KMS-11 (cell line): ENCODE measurements around the gene NUDT16L1.

Source experiments
- H2AFZ ChIP-seq: fragments of 200-600 bp; sonication (generic); 2 replicates; pipeline ENCODE4 v1.6.1; 2016; ENCODE audit warnings: antibody characterized with exemption, mixed run types, low read depth
- H3K27ac ChIP-seq: fragments of 200-600 bp; sonication (generic); 2 replicates; pipeline ENCODE4 v1.6.1; 2016; ENCODE audit warnings: mild to moderate bottlenecking, mixed run types
- H3K27me3 ChIP-seq: fragments of 200-600 bp; sonication (generic); 2 replicates; pipeline ENCODE4 v1.6.1; 2017; ENCODE audit warnings: mild to moderate bottlenecking, low read depth, mixed run types, moderate library complexity; ENCODE audit not compliant: insufficient read depth
- H3K36me3 ChIP-seq: fragments of 200-600 bp; sonication (generic); 2 replicates; pipeline ENCODE4 v1.6.1; 2017; ENCODE audit warnings: mild to moderate bottlenecking, mixed run types; ENCODE audit not compliant: insufficient read depth
- H3K4me1 ChIP-seq: fragments of 200-600 bp; sonication (generic); 2 replicates; pipeline ENCODE4 v1.6.1; 2016; ENCODE audit warnings: mild to moderate bottlenecking, low read depth, mixed run types; ENCODE audit not compliant: poor library complexity, severe bottlenecking
- H3K4me2 ChIP-seq: fragments of 200-600 bp; sonication (generic); 2 replicates; pipeline ENCODE4 v1.7.0; 2016; ENCODE audit warnings: mild to moderate bottlenecking, mixed run types
- H3K4me3 ChIP-seq: fragments of 200-600 bp; sonication (generic); IDR thresholded peaks from 2 replicates; pipeline ENCODE4 v1.6.1; 2017; ENCODE audit warnings: low read depth, low read length, mixed read lengths; ENCODE audit not compliant: insufficient read depth
- H3K79me2 ChIP-seq: fragments of 200-600 bp; sonication (generic); 2 replicates; pipeline ENCODE4 v1.6.1; 2016; ENCODE audit warnings: low read depth, mixed run types; ENCODE audit not compliant: insufficient read depth
- H3K9ac ChIP-seq: fragments of 200-600 bp; sonication (generic); 2 replicates; pipeline ENCODE4 v1.6.1; 2016; ENCODE audit warnings: mild to moderate bottlenecking, mixed run types
- H4K20me1 ChIP-seq: fragments of 200-600 bp; sonication (generic); 2 replicates; pipeline ENCODE4 v1.6.1; 2016; ENCODE audit warnings: mild to moderate bottlenecking, mixed run types; ENCODE audit not compliant: insufficient read depth
- TF ChIP-seq, protein P1 (sequence below): fragments of 200-600 bp; sonication (generic); conservative IDR thresholded peaks from 2 replicates; pipeline ENCODE4 v1.6.1; 2017; ENCODE audit warnings: low read depth, mild to moderate bottlenecking, antibody characterized with exemption, low read length, moderate library complexity, mixed read lengths

The NUDT16L1 gene

DNA sequence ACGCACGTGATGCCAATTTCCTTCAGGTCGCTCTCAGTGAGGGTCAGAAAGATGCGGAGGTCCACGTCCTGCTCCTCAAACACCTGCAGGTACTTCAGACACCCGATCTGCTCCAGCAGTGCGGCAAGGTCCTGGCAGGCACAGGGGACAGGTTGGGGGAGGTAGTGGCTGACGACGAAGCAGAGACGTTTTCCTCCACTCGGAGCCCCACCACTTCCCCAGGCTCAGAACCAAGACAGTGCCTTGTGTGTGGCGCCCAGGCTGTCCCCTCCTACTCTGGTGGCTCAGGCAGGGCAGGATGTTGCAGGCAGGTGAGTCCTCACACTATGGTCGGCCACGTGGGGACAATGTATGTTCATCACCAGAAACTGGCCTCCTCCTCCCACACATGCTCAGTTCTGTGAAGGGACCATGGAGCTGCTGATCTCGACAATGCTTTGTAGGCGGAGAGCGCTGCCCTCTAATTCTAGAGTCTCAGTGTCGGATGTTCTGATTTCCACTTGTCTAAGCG, 5.7 kb downstream of the NUDT16L1 start:
- no peak overlapping the region for H2AFZ ChIP-seq
- no peak overlapping the region for H3K9ac ChIP-seq
- H3K4me3 ChIP-seq: no peak overlapping the region
- H3K4me2 ChIP-seq: no peak overlapping the region
- H4K20me1 ChIP-seq: no peaks in the 10 kb centered on the region
- peaks cover 4% of the 10 kb centered on the region for H3K4me1 ChIP-seq
- no peak overlapping the region for H3K27ac ChIP-seq
- H3K79me2 ChIP-seq: 0 out of 2 replicates have a peak, but pooled peaks cover 2% of the 10 kb centered on the region
- peaks cover 4% of the 10 kb centered on the region; the same call in 1 of the 2 replicates for H3K36me3 ChIP-seq
- H3K27me3 ChIP-seq: no peaks in the 10 kb centered on the region
- TF ChIP-seq, protein P1, sequence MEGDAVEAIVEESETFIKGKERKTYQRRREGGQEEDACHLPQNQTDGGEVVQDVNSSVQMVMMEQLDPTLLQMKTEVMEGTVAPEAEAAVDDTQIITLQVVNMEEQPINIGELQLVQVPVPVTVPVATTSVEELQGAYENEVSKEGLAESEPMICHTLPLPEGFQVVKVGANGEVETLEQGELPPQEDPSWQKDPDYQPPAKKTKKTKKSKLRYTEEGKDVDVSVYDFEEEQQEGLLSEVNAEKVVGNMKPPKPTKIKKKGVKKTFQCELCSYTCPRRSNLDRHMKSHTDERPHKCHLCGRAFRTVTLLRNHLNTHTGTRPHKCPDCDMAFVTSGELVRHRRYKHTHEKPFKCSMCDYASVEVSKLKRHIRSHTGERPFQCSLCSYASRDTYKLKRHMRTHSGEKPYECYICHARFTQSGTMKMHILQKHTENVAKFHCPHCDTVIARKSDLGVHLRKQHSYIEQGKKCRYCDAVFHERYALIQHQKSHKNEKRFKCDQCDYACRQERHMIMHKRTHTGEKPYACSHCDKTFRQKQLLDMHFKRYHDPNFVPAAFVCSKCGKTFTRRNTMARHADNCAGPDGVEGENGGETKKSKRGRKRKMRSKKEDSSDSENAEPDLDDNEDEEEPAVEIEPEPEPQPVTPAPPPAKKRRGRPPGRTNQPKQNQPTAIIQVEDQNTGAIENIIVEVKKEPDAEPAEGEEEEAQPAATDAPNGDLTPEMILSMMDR: no peak

GRCh38 chr16:4700380-4700996, 7.1 kb downstream of the NUDT16L1 start:
- H3K4me3 ChIP-seq: no peak overlapping the region
- no peaks in the 10 kb centered on the region for H3K27me3 ChIP-seq
- H3K79me2 ChIP-seq: no peaks in the 10 kb centered on the region
- H3K36me3 ChIP-seq: peaks cover 4% of the 10 kb centered on the region; the same call in 1 of the 2 replicates
- no peaks in the 10 kb centered on the region for H4K20me1 ChIP-seq
- TF ChIP-seq, protein P1: no peak
- no peak overlapping the region for H3K27ac ChIP-seq
- no peak overlapping the region for H2AFZ ChIP-seq
- H3K9ac ChIP-seq: no peak overlapping the region
- no peak overlapping the region for H3K4me2 ChIP-seq
- H3K4me1 ChIP-seq: no peaks in the 10 kb centered on the region

- Histone ChIP-seq H3K27ac (no peak overlapping the region), H3K36me3 (peaks cover 2% of the 10 kb centered on the region; the same call in 1 of the 2 replicates), H3K9ac (no peak overlapping the region)
Measured at GRCh38 chr16:4700997-4701743, 7.8 kb downstream of the NUDT16L1 start.

GRCh38 chr16:4701791-4702465, 8.6 kb downstream of the NUDT16L1 start:
- Histone ChIP-seq H3K9ac (no peak overlapping the region), H3K4me1 (no peaks in the 10 kb centered on the region), H3K4me3 (no peak overlapping the region), H3K79me2 (no peaks in the 10 kb centered on the region), H3K36me3 (no peaks in the 10 kb centered on the region), H3K27ac (no peak overlapping the region), H3K27me3 (no peaks in the 10 kb centered on the region), H2AFZ (no peak overlapping the region), H3K4me2 (no peak overlapping the region), H4K20me1 (no peaks in the 10 kb centered on the region)
- TF ChIP-seq, protein P1: no peak

More at GRCh38 chr16:4700997-4701743, 7.8 kb downstream of the NUDT16L1 start:
- TF ChIP-seq, protein P1: no peak
- no peak overlapping the region for H3K4me3 ChIP-seq
- H3K4me2 ChIP-seq: no peak overlapping the region
- H3K27me3 ChIP-seq: no peaks in the 10 kb centered on the region
- no peaks in the 10 kb centered on the region for H4K20me1 ChIP-seq
- no peak overlapping the region for H2AFZ ChIP-seq
- no peaks in the 10 kb centered on the region for H3K79me2 ChIP-seq
- no peaks in the 10 kb centered on the region for H3K4me1 ChIP-seq
